ENCODE results near the gene DDIT3.

Gene DDIT3

GRCh38 chr12:57491393-57492280 is 28.7 kb downstream of the DDIT3 start:
- H3K4me1 ChIP-seq (ENCODE audit: insufficient read depth, low read length, severe bottlenecking), result peaks cover 17% of the 10 kb centered on the region
- H4K20me1 ChIP-seq (ENCODE audit: insufficient read depth, low read length), result no peaks in the 10 kb centered on the region
- H3F3A ChIP-seq (ENCODE audit: insufficient read depth, low read length), result no peaks in the 10 kb centered on the region
- no peak for TF ChIP-seq EZH2 (IDR thresholded peaks at IDR 0.05; ENCODE audit: borderline replicate concordance, low read length)
- no peak for TF ChIP-seq CTCF (IDR thresholded peaks at IDR 0.05; ENCODE audit: low read length)
- H2AFZ ChIP-seq (ENCODE audit: low read length), result no peak overlapping the region
- no peak overlapping the region for H3K9ac ChIP-seq (ENCODE audit: low read length)
- H3K4me2 ChIP-seq (ENCODE audit: low read length), result no peak overlapping the region
- no peaks in the 10 kb centered on the region for H3K9me3 ChIP-seq (ENCODE audit: low read length)
- H3K4me3 ChIP-seq (ENCODE audit: low read depth, low read length, poor library complexity, severe bottlenecking), result no peak overlapping the region
- H3K9me2 ChIP-seq (ENCODE audit: low read depth, low read length), result no peaks in the 10 kb centered on the region
- no peak overlapping the region for H3K27ac ChIP-seq (ENCODE audit: low read depth, low read length, poor library complexity, severe bottlenecking)
- H3K79me2 ChIP-seq (ENCODE audit: insufficient read depth, low read length), result peaks cover 16% of the 10 kb centered on the region
- H3K27me3 ChIP-seq (ENCODE audit: insufficient read depth, low read length), result no peaks in the 10 kb centered on the region
- peaks cover 60% of the 10 kb centered on the region for H3K36me3 ChIP-seq (ENCODE audit: insufficient read depth, low read length)

GRCh38 chr12:57490126-57490525 is 30.2 kb downstream of the DDIT3 start:
- peaks cover 16% of the 10 kb centered on the region for H3K79me2 ChIP-seq (ENCODE audit: insufficient read depth, low read length)
- no peaks in the 10 kb centered on the region for H3F3A ChIP-seq (ENCODE audit: insufficient read depth, low read length)
- no peaks in the 10 kb centered on the region for H3K9me2 ChIP-seq (ENCODE audit: low read depth, low read length)
- H3K36me3 ChIP-seq (ENCODE audit: insufficient read depth, low read length), result peaks cover 47% of the 10 kb centered on the region
- no peak overlapping the region for H3K4me2 ChIP-seq (ENCODE audit: low read length)
- H3K4me1 ChIP-seq (ENCODE audit: insufficient read depth, low read length, severe bottlenecking), result peaks cover 17% of the 10 kb centered on the region
- H2AFZ ChIP-seq (ENCODE audit: low read length), result no peak overlapping the region
- H3K4me3 ChIP-seq (ENCODE audit: low read depth, low read length, poor library complexity, severe bottlenecking), result no peak overlapping the region
- no peaks in the 10 kb centered on the region for H3K9me3 ChIP-seq (ENCODE audit: low read length)
- no peaks in the 10 kb centered on the region for H3K27me3 ChIP-seq (ENCODE audit: insufficient read depth, low read length)
- H3K27ac ChIP-seq (ENCODE audit: low read depth, low read length, poor library complexity, severe bottlenecking), result no peak overlapping the region
- no peaks in the 10 kb centered on the region for H4K20me1 ChIP-seq (ENCODE audit: insufficient read depth, low read length)
- TF ChIP-seq CTCF (IDR thresholded peaks at IDR 0.05; ENCODE audit: low read length) (no peak), EZH2 (IDR thresholded peaks at IDR 0.05; ENCODE audit: borderline replicate concordance, low read length) (no peak)
- H3K9ac ChIP-seq (ENCODE audit: low read length), result no peak overlapping the region

GRCh38 chr12:57489157-57489641 is 31.1 kb downstream of the DDIT3 start:
- Histone ChIP-seq H3K9me3 (ENCODE audit: low read length) (no peaks in the 10 kb centered on the region), H3K4me2 (ENCODE audit: low read length) (peak overlapping the region; percentile 92), H3F3A (ENCODE audit: insufficient read depth, low read length) (no peaks in the 10 kb centered on the region), H3K9ac (ENCODE audit: low read length) (peak overlapping the region; percentile 98), H3K4me3 (ENCODE audit: low read depth, low read length, poor library complexity, severe bottlenecking) (peak overlapping the region; percentile 97), H3K9me2 (ENCODE audit: low read depth, low read length) (no peaks in the 10 kb centered on the region), H4K20me1 (ENCODE audit: insufficient read depth, low read length) (no peaks in the 10 kb centered on the region), H3K79me2 (ENCODE audit: insufficient read depth, low read length) (peaks cover 16% of the 10 kb centered on the region), H2AFZ (ENCODE audit: low read length) (no peak overlapping the region), H3K27ac (ENCODE audit: low read depth, low read length, poor library complexity, severe bottlenecking) (no peak overlapping the region), H3K27me3 (ENCODE audit: insufficient read depth, low read length) (no peaks in the 10 kb centered on the region), H3K36me3 (ENCODE audit: insufficient read depth, low read length) (peaks cover 46% of the 10 kb centered on the region), H3K4me1 (ENCODE audit: insufficient read depth, low read length, severe bottlenecking) (peaks cover 17% of the 10 kb centered on the region)
- TF ChIP-seq EZH2 (IDR thresholded peaks at IDR 0.05; ENCODE audit: borderline replicate concordance, low read length), result no peak
- no peak for TF ChIP-seq CTCF (IDR thresholded peaks at IDR 0.05; ENCODE audit: low read length)
